GM19025 (cell line): ENCODE results near the gene POLA2.
"Not testable (repeated sequence)": the region's sequence is repeated elsewhere in the genome, so short reads cannot be mapped to it uniquely, and the experiment has no call there.

Source experiments
- ATAC-seq: cut with Tn5 transposase; IDR thresholded peaks from one replicate; pipeline ENCODE4 v1.9.1; 2021; ENCODE audit warnings: mild to moderate bottlenecking, low read depth, moderate library complexity; ENCODE audit not compliant: unreplicated experiment

POLA2 gene

DNA sequence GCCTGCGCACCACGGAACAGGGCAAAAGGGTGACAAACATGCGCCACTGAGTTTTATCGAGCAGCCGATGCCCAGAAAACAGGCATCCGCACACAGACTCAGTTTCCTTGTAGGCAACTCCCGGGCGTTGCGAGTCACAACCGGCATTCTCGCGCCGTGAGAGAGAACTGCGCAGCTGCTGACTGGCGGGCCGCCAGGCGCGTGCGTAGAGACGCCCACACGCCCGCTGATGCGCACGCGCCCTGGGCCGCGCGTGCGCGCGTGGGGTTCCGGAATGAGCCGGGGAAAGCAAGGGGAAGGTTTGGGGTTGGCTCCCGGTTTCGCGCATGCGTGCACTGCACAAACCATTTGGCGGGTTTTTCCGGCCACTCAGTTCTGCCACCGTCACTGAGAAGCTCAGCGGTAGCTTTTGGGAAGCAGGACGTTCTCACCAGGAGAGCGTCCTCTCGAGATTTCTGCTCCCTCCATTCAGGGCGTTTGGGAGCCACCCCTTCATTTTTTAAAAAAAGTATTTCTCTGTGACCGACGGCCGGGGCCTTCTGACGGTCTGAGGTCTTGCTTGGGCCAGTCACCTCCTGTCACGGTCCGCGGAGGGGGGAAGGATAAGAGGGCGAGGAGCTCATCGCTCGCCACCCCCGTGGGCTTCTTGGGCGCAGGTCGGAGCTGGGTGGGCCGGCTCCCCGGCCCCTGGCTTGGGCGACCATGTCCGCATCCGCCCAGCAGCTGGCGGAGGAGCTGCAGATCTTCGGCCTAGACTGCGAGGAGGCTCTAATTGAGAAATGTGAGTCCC, at the start of gene POLA2:
Gene POLA2 (plus strand): TSS at position 372 of the 790 bp plus-strand sequence. CDS start 331 bp downstream, at position 703.
- ATAC-seq: peak; percentile 85

GRCh38 chr11:65212226-65212801, 49.4 kb upstream of the POLA2 start:
- ATAC-seq: no peak

- no peak for ATAC-seq
These were observed 48.2 kb upstream of the POLA2 start for GRCh38 chr11:65213322-65214211.

DNA sequence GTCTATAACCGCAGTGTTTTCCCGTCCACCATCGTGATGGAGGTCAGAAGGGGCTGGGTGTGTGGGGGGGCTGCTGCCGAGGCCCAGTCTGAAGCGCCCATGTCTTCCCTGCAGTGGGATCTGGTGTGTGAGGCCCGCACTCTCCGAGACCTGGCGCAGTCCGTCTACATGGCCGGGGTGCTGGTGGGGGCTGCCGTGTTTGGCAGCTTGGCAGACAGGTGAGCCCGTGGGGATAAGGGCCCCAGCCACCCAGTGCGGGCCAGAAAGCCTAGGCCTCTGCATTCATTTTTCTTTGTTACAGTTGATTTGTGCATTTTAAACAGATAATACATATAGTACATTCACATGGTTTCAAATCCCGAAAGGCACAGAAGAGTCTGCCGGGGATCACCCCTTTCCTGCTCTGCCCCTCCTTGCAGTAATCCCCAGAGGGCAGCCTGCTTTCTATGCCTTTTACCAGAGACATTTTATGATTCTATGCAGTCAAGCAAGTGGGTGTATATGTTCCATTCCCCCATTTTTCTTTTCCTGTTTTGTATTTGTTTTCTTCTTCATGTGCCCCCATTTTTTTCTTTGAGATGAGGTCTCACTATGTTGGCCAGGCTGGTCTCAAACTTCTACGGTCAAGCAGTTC, 47.4 kb upstream of the POLA2 start:
- ATAC-seq: no peak

DNA sequence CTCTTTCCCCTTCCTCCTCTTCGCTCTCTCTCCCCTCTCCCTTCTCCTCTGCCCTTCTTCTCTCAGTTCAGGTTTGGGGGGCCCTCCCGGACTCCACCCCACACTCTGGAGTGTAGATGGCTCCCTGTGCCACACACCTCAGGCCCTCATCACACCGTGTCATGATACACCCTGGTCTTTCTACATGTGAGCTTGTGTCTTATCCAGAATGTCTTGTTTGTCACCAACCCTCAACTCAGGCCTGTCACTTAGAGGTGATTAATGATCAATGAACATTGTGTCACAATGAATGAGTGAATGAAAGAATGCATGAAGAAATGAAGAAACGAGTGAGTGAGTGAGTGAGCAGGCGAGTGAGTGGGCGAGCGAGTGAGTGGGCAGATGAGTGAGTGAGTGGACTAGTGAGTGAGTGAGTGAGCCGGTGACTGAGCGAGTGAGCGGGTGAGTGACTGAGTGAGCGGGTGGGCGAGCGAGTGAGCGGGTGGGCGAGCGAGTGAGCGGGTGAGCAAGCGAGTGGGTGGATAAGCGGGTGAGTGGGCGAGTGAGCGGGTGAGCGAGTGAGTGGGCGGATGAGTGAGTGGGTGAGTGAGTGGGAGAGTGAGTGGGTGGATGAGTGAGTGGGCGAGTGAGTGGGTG, 46.2 kb upstream of the POLA2 start:
- no peak for ATAC-seq

GRCh38 chr11:65216830-65217229, 44.9 kb upstream of the POLA2 start:
- ATAC-seq: no peak

DNA sequence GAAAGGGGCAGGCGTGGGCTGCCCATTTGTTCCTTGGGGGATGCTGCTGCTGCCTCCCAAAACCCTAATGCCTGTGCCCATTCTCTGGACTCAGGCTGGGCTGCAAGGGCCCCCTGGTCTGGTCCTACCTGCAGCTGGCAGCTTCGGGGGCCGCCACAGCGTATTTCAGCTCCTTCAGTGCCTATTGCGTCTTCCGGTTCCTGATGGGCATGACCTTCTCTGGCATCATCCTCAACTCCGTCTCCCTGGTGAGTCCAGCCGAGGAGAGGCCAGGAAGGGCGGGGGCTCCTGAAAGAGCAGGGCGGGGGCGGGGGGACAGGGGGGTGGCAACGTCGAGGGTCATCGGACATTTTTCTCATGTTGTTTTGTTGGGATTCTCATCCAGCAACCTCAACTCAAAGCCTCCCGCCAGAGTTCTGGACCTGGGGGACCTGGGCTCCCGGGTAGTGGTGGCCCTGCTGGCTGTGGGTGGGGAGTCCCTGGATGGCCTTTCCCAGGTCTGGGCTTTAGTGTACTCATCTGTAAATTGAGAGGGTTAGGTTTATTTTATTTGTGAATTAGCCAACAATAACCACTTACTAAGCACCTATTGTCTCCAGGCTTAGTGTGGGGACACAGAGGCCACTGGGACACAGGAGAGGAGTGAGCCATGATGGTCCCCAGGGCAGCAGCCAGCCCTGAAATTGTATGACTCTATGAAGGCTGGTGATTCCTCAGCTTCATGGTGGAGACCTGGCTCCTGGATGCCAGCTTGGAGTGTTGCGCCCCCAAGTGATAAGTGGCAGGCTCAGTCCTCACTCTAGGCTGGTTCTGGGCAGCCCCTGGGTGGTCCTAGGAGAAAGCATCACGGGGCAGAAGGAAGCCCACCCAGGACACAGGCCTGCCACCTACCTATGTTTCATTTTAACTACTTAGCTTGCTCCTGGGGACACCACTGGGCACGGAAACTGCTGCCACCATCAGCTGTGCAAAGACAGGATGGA, 44.0 kb upstream of the POLA2 start:
- ATAC-seq: no peak

DNA sequence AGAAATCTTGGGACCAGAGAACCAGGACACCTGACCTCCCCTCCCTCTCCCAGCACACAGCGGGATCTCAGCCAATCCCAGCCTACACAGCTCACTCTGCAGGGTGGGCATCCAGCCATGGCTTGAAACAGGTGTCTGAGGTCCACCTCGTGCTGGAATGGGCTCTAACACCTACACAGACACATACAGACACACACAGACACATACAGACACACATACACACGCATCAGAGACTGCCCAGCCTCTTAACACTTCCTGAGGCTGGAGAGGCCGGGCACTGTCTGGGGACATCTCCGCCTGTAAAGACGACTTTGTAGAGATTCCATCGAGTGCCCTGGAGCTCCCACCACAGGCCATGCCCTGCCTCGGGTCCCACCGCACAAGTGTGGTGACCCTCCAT, 43.3 kb upstream of the POLA2 start:
- ATAC-seq: no peak

GRCh38 chr11:65219930-65220213, 41.9 kb upstream of the POLA2 start:
- ATAC-seq: no peak

DNA sequence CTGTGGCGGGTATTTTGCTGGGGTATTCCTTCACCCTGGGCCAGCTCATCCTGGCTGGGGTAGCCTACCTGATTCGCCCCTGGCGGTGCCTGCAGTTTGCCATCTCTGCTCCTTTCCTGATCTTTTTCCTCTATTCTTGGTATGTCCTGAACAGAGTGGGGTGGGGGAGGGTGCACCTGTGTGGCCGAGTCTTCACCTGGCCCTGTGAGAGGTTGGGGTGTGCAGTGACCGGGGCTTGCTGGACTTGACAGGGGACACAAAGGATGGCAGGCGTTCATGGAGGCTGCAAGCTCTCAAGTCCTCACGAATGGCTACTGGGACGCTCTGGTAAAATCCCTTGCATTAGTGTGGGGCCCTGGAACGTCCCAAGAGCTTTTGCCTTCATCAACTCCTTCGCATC, 40.7 kb upstream of the POLA2 start:
- ATAC-seq: no peak

DNA sequence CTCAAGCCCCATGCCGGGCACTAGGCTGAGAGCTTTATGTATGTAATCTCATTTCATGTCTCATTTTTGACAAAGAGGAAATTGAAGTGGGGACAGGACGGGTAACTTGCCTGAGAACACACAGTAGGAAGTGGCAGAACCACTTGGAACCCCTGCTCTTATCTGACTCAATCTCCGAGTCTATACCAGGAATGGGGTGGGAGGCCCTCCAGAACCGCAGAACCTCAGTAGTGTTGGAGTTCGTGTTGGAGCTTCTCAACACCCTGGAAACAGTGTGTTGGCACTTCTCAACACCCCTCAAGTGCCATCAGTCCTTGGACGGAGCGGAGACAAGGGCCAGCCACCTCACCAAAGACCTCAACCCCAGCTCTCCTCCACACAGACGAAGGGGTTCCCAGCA, 38.8 kb upstream of the POLA2 start:
- no peak for ATAC-seq

DNA sequence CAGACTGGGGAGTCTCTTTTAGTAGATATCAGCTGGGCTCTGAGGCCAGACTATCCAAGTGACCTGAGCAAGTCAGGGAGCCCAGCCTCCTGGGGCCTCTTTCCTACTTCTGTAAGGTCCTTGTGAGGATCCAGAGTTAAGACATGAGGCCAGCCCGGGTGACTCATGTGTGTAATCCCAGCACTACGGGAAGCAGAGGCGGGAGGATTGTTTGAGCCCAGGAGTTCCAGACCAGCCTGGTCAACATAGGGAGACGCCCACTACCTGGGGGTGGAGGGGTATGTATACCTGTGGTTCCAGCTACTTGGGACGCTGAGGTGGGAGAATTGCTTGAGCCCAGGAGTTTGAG, 36.9 kb upstream of the POLA2 start:
- ATAC-seq: no peak

- peak; percentile 46 for ATAC-seq
These were observed 36.3 kb upstream of the POLA2 start for GRCh38 chr11:65225279-65226102.

DNA sequence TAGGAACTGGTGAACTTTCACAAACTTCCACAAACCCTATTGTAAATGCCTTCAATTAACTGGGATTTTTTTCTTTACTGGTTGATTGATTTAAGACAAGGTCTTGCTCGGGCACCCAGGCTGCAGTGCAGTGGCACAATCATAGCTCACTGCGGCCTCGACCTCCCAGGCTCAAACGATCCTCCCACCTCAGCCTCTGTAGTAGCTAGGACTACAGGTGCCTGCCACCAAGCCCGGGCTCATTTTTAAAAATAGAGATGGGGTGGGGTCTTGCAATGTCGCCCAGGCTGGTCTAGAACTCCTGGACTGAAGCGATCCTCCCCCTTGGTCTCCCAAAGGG, 35.7 kb upstream of the POLA2 start:
- no peak for ATAC-seq

DNA sequence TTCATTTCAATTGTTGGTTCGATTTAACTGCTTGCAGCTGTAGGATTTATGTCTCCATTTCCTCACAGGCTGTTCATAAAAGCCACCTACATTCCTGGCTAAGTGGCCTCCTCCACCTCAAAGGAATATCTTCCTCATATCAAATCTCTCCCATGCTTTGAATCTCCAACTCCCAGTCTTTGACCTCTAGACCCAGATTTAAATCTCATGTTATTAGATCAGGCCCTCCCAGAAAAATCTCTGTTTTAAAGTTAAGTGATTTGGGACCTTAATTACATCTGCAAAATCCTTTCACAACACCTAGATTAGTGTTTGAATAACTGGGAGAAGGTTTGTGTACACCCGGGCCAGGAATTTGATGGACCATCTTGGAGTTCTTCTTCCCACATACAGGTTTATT, 33.9 kb upstream of the POLA2 start:
- no peak for ATAC-seq

GRCh38 chr11:65236194-65237059, 25.3 kb upstream of the POLA2 start:
- ATAC-seq: no peak

DNA sequence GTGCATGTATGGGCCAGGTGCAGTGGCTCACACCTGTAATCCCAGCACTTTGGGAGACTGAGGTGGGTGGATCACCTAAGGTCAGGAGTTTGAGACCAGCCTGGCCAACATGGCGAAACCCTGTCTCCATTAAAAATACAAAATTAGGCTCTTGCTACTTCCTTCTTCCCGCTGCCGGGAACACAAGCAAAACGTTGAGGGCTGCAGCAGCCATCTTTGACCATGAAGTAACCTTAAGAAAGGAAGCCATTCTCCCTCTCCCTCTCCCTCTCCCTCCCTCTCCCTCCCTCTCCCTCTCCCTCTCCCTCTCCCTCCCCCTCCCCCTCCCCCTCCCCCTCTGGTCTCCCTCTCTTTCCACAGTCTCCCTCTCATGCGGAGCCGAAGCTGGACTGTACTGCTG, 23.5 kb upstream of the POLA2 start:
- not testable (repeated sequence) for ATAC-seq

DNA sequence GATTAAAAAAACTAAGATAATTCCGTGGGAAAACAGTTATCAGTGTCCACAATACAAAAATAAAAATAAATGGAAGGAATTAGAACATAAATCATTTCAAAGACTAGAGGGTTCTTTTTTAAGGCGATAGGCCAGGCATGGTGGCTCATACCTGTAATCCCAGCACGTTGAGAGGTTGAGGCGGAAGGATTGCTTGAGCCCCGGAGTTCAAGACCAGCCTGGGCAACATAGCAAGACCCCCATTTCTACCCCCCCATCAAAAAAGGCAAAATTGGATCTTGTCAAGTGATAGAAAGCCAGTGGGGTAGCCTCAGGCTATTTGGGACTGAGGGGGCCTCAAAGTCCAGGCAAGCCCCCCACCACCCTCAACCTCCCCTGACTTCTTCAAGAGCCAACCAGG, 20.6 kb upstream of the POLA2 start:
- ATAC-seq: no peak
